SW 1271 (cell line): ENCODE results near the gene DPP7.
"Not testable (repeated sequence)": the region's sequence is repeated elsewhere in the genome, so short reads cannot be mapped to it uniquely, and the experiment has no call there.

Experiments
- DNase-seq, 2 experiments: peaks; one replicate each; lab custom pipeline; 2025; lab: John Stamatoyannopoulos, UW

DPP7 gene

DNA sequence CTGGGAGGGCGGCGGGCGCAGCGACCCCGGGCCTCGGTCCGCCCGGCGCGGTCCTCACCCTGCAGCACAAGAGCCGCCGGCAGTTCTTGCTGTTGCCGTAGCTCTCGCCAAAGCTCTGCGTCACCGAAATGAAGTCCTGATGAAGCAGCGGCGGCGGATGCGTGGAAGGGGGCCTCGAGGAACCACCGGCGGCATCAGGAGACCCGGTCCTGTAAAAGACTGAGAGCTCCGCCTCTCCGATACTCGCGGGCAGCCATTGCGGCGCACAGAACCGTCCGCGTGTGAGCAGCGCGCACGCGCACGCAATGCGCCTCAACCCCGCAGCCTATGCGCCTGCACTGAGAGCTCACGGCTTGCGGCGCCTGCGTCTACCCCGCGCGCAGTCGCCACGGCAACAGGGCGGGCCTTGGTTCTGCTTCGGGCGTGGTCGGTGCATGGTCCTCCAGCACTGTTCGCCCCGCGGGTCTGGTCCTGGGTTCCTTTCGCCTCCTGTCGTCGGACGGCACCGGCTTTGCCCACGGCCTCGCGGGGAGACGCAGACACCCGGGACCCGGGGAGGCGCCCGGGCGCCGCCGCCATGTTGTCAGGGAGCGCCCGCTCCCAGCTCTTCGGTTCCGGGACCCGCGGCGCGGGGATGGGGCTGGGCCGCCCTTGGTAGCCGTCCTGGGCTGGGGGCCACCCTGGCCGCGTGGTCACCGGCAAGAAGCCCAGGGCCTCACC, 15.1 kb upstream of the DPP7 start:
- peak; percentile 90 for DNase-seq

DNA sequence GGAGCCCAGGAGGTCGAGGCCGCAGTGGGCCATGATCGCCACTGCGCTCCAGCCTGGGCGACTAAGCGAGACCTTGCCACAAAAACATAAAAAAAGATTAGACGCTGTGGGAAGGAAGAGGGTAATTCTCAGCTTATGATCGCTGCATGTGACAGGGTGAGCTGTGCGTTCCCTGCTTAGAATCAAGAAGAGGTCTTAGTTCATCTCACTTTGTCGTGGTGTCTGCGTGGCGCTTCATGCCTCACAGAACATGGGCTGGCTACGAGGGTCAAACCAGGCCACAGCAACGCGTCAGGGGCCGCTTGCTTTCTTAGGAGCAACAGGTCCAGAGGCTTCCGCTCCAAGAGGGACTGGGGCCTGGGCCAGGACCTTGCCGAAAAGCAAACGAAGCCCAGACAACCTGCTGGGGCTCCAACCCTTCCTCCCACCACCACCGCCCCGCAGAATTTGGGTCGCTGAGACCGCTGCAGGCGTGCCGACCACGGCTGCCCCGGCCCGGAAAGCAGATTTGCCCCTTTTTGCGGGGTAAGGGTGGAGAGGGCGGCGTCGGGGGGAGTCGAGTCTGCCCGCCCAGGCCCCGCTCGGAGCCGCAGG, 14.4 kb upstream of the DPP7 start:
- no peak for DNase-seq

GRCh38 chr9:137128158-137128861, 13.8 kb upstream of the DPP7 start:
- no peak for DNase-seq

- DNase-seq = no peak
These were observed 13.0 kb upstream of the DPP7 start for GRCh38 chr9:137127301-137128157.

DNA sequence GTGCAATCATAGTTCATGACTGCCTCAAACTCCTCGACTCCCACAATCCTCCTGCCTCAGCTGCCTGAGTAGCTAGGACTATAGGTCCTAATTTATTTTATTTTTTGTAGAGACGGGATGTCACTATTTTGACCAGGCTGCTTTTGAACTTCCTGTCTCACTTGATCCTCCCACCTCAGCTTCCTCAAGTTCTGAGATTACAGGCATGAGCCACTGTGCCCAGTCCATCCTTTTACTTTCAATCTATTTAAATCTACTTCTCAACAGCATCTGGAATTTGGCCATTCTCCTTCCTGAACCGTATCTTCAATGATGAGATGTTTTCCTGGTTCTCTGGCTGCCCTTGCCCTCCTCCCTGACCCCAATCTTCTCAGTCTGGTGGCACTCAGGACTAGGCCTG, 12.3 kb upstream of the DPP7 start:
- DNase-seq = no peak

DNA sequence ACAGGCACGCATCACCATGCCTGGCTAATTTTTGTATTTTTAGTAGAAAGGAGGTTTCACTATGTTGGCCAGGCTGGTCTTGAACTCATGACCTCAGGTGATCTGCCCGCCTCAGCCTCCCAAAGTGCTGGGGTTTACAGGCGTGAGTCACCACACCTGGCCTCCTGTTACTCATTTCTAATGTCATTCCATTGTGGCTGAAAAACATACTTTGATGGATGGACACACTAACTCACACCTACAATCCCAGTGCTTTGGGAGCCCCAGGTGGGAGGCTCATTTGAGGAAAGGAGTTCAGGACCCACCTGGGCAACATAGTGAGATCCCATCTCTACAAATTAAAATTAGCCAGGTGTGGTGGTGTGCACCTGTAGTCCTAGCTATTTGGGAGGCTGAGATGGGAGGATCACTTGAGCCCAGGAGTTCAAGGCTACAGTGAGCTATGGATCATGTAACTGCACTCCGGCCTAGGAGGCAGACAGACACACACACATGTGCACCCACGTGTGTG, 9.5 kb upstream of the DPP7 start:
- DNase-seq = not testable (repeated sequence)

- no peak for DNase-seq
These were observed 8.9 kb upstream of the DPP7 start for GRCh38 chr9:137123468-137123837.

GRCh38 chr9:137122796-137123467, 8.4 kb upstream of the DPP7 start:
- not testable (repeated sequence) for DNase-seq

- not testable (repeated sequence) for DNase-seq
These were observed 7.6 kb upstream of the DPP7 start for GRCh38 chr9:137121927-137122795.

DNA sequence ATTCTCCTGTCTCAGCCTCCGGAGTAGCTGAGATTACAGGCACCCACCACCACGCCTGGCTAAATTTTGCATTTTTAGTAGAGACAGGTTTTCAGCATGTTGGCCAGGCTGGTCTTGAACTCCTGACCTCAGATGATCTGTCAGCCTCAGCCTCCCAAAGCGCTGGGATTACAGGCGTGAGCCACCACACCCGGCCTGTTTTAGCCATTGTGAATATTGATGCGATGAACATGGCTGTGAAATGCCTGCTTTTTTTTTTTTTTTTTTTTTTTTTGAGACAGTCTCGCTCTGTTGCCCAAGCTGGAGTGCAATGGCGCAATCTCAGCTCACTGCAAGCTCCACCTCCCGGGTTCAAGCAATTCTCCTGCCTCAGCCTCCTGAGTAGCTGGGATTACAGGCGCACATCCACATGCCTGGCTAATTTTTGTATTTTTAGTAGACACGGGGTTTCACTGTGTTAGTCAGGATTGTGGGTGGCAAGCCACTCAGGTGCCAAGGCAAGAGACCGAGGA, 3.6 kb upstream of the DPP7 start:
- not testable (repeated sequence) for DNase-seq

- DNase-seq = no peak
These were observed 2.8 kb upstream of the DPP7 start for GRCh38 chr9:137117269-137117731.

GRCh38 chr9:137116728-137117127, 2.2 kb upstream of the DPP7 start:
- DNase-seq = no peak

DNA sequence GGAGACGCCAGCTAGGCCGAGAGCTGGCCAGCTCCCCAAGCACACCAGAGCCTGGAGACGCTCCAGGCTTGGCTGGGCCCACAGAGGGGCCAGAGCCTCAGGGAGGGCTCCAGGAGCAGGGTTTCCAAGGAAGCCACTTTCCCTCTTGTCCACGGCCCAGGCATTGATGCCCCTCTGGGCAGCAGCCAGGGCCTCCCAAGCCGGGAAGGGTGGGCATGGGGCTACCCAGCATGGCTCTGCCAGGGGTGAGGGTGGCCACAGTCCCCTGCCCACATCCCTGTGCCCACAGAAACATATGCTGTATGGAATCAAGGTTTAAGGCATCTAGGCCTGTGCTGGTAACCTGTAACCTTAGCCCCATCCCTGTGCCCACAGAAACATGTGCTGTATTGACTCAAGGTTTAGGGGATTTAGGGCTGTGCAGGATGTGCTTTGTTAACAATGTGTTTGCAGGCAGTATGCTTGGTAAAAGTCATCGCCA, 1.5 kb upstream of the DPP7 start:
- no peak for DNase-seq

- DNase-seq = no peak
These were observed 977 bp upstream of the DPP7 start for GRCh38 chr9:137115394-137116026.

- DNase-seq = peak in 1 of 2 experiments; percentile 48
These were observed 317 bp downstream of the DPP7 start for GRCh38 chr9:137114220-137114612.

DNA sequence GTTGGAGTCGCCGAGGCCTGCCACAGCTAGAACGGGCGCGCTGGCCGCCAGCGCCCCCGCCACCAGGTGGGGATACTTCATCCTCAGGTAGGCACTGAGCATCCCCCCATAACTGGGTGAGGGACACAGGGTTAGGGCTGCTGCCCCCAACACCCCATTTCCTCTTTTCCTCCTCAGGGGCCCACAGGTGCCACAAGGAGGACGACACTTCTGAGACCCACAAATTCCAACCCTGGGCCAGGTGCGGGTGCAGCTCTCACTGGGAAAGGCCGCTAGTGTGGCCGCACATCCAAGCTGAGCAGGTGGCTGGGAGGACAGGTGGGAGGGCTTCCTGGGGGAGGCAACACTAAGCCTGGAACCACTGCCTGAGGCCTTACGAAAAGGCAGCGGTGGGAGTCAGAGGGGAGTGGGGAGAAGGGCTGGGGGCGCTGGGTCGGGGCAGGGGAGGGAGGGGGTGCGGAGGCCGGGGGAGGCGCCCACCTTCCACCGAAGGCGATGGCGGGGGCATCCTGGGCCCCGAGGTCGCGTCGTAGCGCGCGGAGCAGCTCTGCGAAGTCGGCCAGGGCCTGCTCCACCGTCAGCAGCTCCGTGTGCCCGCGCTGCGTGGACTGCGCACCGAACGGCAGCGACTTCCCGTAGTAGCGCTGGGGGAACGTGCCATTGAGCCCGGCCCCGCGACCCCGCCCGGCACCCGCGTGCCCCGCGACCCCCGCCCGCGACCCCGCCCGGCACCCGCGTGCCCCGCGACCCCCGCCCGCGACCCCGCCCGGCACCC, 961 bp downstream of the DPP7 start:
- DNase-seq = peak in 1 of 2 experiments; percentile 11

- DNase-seq = no peak
These were observed 1.8 kb downstream of the DPP7 start for GRCh38 chr9:137112564-137113384.
